ENCODE measurements around the gene POLR3C. TPM values are rescaled to one million over a fixed set of nuclear protein-coding genes. Genes with fewer than 3 reads are reported as not detected.
"Not testable (repeated sequence)": the region's sequence is repeated elsewhere in the genome, so short reads cannot be mapped to it uniquely, and the experiment has no call there.

POLR3C gene
- total and polyA plus RNA-seq, 4 donors, result 14.1 to 26.3 (median 21.1) TPM

DNA sequence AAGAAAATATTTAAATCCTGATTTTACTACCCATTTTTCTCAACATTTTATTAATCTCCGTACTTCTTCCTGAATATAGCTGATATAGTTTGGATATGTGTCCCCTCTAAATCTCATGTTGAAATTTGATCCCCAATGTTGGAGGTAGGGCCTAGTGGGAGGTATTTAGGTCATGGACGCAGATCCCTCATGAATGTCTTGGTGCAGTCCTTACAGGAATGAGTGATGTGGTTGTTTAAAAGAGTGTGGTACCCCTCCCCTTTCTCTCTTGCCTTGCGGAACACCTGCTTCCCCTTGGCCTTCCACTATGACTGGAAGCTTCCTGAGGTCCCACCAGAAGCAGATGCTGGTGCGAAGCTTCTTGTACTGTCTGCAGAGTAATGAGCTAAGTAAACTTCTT is 17.6 kb upstream of the POLR3C start:
- whole genome bisulfite sequencing, 2 donors, result 97 to 100% methylated on average over 4 of the region's 4 CpGs
- ATAC-seq (ENCODE audit: insufficient read depth, low FRiP score), result no peak
- DNase-seq, result no peak
- Histone ChIP-seq H3K9ac (ENCODE audit: insufficient read depth in 1 of 2, low read length in 2 of 2) (no peak overlapping the region), H3K27ac (ENCODE audit: low read depth in 1 of 2, low read length in 1 of 2) (no peak overlapping the region), H3K9me3 (ENCODE audit: control insufficient read depth in 4 of 4, insufficient read depth in 3 of 4, low read length in 3 of 4) (no peaks in the 10 kb centered on the region), H3K4me3 (no peak overlapping the region), H3K27me3 (ENCODE audit: control insufficient read depth in 3 of 3, insufficient read depth in 3 of 3, low read length in 2 of 3) (no peaks in the 10 kb centered on the region), H3K36me3 (ENCODE audit: control insufficient read depth in 4 of 4, insufficient read depth in 4 of 4, low read length in 4 of 4) (no peaks in the 10 kb centered on the region), H3K4me1 (ENCODE audit: control insufficient read depth in 5 of 5, insufficient read depth in 5 of 5, low read length in 5 of 5) (peaks cover 0 to 6% (median 0%) of the 10 kb centered on the region in 5 donors)
- TF ChIP-seq, protein P1, sequence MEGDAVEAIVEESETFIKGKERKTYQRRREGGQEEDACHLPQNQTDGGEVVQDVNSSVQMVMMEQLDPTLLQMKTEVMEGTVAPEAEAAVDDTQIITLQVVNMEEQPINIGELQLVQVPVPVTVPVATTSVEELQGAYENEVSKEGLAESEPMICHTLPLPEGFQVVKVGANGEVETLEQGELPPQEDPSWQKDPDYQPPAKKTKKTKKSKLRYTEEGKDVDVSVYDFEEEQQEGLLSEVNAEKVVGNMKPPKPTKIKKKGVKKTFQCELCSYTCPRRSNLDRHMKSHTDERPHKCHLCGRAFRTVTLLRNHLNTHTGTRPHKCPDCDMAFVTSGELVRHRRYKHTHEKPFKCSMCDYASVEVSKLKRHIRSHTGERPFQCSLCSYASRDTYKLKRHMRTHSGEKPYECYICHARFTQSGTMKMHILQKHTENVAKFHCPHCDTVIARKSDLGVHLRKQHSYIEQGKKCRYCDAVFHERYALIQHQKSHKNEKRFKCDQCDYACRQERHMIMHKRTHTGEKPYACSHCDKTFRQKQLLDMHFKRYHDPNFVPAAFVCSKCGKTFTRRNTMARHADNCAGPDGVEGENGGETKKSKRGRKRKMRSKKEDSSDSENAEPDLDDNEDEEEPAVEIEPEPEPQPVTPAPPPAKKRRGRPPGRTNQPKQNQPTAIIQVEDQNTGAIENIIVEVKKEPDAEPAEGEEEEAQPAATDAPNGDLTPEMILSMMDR (IDR thresholded peaks at IDR 0.05; ENCODE audit: control extremely low read depth, extremely low read depth), result no peak

DNA sequence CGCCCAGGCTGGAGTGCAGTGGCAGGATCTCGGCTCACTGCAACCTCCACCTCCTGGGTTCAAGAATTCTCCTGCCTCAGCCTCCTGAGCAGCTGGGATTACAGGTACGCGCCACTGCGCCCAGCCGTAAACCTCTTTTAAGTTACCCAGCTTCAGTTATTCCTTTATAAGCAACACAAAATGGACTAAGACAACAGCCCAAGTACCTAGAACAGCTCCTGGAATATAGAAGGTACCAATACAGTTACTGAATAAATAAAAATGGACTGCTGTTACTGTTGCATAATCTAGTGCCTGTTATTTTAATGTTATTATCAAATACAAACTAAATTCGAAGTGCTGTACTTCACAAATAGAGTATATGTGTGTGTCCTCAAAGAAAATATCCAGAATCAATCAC is 17.2 kb upstream of the POLR3C start:
- no peak for ATAC-seq (ENCODE audit: insufficient read depth, low FRiP score)
- Histone ChIP-seq H3K4me3 (no peak overlapping the region), H3K9ac (ENCODE audit: insufficient read depth in 1 of 2, low read length in 2 of 2) (no peak overlapping the region), H3K9me3 (ENCODE audit: control insufficient read depth in 4 of 4, insufficient read depth in 3 of 4, low read length in 3 of 4) (no peaks in the 10 kb centered on the region), H3K27ac (ENCODE audit: low read depth in 1 of 2, low read length in 1 of 2) (no peak overlapping the region), H3K4me1 (ENCODE audit: control insufficient read depth in 5 of 5, insufficient read depth in 5 of 5, low read length in 5 of 5) (peaks cover 0 to 6% (median 0%) of the 10 kb centered on the region in 5 donors), H3K27me3 (ENCODE audit: control insufficient read depth in 3 of 3, insufficient read depth in 3 of 3, low read length in 2 of 3) (no peaks in the 10 kb centered on the region), H3K36me3 (ENCODE audit: control insufficient read depth in 4 of 4, insufficient read depth in 4 of 4, low read length in 4 of 4) (no peaks in the 10 kb centered on the region)
- DNase-seq, result no peak
- TF ChIP-seq, protein P1 (IDR thresholded peaks at IDR 0.05; ENCODE audit: control extremely low read depth, extremely low read depth), result no peak
- 95 to 96% methylated on average over 7 of the region's 7 CpGs for WGBS, 2 donors

DNA sequence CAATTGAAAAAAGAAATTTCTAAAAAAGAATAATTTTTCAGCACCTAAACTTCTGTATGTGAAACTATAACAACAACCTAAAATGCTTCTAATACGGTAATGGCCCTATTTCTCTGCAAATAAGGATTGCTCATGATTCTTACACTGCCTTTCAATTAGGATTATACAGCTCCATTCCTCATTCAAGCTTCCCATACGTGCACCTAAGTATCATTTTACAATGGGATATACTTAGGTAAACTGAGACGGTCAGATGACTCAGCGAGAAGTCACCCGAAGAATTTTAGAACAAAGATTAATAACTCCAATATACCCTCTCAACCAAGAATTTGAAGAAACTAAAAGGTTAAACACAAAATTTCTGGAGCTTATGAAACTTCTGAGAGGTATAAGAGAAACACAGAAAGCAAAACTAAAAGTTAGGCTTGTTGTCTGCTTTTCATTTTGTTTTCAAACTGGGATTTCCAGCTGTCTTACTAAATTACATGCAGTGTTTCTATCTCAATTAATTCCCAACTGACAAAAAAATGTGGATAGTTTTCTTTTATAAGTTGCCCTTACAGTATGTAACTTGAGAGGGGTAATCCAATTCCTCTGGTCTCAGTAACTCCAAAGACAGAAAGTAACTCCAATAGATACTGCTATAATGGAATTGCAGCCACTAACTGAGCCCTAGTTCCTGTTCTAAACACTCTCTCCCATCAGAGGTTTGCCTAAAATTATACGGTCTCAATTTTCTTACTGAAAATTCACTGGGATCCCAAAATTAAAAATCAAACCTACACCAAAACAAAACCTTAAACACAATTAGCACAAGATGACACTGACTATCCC is 10.8 kb upstream of the POLR3C start:
- H3K9ac ChIP-seq (ENCODE audit: insufficient read depth in 1 of 2, low read length in 2 of 2); H3K9me3 ChIP-seq (ENCODE audit: control insufficient read depth in 4 of 4, insufficient read depth in 3 of 4, low read length in 3 of 4); H3K4me1 ChIP-seq (ENCODE audit: control insufficient read depth in 5 of 5, insufficient read depth in 5 of 5, low read length in 5 of 5); H3K36me3 ChIP-seq (ENCODE audit: control insufficient read depth in 4 of 4, insufficient read depth in 4 of 4, low read length in 4 of 4); ATAC-seq (ENCODE audit: insufficient read depth, low FRiP score); H3K4me3 ChIP-seq; H3K27ac ChIP-seq (ENCODE audit: low read depth in 1 of 2, low read length in 1 of 2); DNase-seq; H3K27me3 ChIP-seq (ENCODE audit: control insufficient read depth in 3 of 3, insufficient read depth in 3 of 3, low read length in 2 of 3): not testable (repeated sequence)
- 81% methylated on average over 4 to 5 of the region's 6 CpGs for WGBS, 2 donors

DNA sequence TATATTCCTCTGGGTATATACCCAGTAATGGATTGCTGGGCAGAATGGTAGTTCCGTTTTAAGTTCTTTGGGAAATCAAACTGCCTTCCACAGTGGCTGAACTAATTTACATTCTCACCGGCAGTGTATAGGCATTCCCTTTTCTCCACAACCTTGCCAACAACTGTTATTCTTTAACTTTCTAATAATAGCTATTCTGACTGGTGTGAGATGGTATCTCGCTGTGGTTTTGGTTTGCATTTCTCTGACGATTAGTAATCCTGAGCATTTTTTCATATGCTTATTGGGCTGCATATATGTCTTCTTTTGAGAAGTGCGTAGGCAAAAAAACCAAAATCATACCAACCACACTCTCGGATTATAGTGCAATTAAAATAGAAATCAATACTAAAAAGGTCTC is 5.9 kb upstream of the POLR3C start:
- not testable (repeated sequence) for H3K4me3 ChIP-seq; H3K27me3 ChIP-seq (ENCODE audit: control insufficient read depth in 3 of 3, insufficient read depth in 3 of 3, low read length in 2 of 3); H3K9me3 ChIP-seq (ENCODE audit: control insufficient read depth in 4 of 4, insufficient read depth in 3 of 4, low read length in 3 of 4); H3K27ac ChIP-seq (ENCODE audit: low read depth in 1 of 2, low read length in 1 of 2); DNase-seq; H3K36me3 ChIP-seq (ENCODE audit: control insufficient read depth in 4 of 4, insufficient read depth in 4 of 4, low read length in 4 of 4); H3K4me1 ChIP-seq (ENCODE audit: control insufficient read depth in 5 of 5, insufficient read depth in 5 of 5, low read length in 5 of 5); ATAC-seq (ENCODE audit: insufficient read depth, low FRiP score); H3K9ac ChIP-seq (ENCODE audit: insufficient read depth in 1 of 2, low read length in 2 of 2)
- WGBS, 2 donors, result 56 to 62% methylated on average over 2 to 4 of the region's 6 CpGs

DNA sequence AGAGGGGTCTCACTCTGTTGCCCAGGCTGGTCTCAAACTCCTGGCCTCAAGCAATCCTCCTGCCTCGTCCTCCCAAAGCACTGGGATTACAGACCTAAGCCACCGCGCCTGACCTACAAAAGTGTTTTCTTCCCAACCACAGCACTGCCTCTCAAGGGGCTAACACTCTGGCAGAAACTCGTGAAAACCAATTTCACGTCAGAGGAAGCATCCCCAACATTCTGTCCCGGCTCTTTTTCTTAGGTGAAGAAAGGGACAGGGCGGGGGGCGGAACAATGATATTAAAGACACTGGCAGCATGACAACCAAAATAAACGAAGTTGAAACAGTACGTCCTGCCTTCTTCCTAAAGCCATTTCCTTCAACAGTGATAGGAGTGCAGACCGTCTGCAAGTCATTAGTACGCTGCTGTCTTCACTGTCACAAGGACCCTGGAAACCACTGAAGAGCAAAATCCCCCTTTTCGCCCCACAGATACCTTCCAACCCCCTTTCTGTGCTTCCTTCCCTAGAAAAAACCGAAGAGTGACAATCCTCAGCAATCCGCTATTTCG is 1.1 kb upstream of the POLR3C start:
- not testable (repeated sequence) for H3K27me3 ChIP-seq (ENCODE audit: control insufficient read depth in 3 of 3, insufficient read depth in 3 of 3, low read length in 2 of 3); H3K4me3 ChIP-seq; H3K9me3 ChIP-seq (ENCODE audit: control insufficient read depth in 4 of 4, insufficient read depth in 3 of 4, low read length in 3 of 4); H3K9ac ChIP-seq (ENCODE audit: insufficient read depth in 1 of 2, low read length in 2 of 2); DNase-seq; H3K27ac ChIP-seq (ENCODE audit: low read depth in 1 of 2, low read length in 1 of 2); H3K4me1 ChIP-seq (ENCODE audit: control insufficient read depth in 5 of 5, insufficient read depth in 5 of 5, low read length in 5 of 5); ATAC-seq (ENCODE audit: insufficient read depth, low FRiP score)
- WGBS, 2 donors, result 0 to 32% methylated on average over 4 of the region's 16 CpGs
- peaks cover 2 to 17% (median 9%) of the 10 kb centered on the region in 4 donors for H3K36me3 ChIP-seq (ENCODE audit: control insufficient read depth in 4 of 4, insufficient read depth in 4 of 4, low read length in 4 of 4)
